COLO668 (cell line): ENCODE measurements around the gene HIVEP2.

Experiments used
- DNase-seq: peaks from one replicate; lab custom pipeline; 2025; ENCODE audit not compliant: unreplicated experiment; lab: John Stamatoyannopoulos, UW

The HIVEP2 gene

DNA sequence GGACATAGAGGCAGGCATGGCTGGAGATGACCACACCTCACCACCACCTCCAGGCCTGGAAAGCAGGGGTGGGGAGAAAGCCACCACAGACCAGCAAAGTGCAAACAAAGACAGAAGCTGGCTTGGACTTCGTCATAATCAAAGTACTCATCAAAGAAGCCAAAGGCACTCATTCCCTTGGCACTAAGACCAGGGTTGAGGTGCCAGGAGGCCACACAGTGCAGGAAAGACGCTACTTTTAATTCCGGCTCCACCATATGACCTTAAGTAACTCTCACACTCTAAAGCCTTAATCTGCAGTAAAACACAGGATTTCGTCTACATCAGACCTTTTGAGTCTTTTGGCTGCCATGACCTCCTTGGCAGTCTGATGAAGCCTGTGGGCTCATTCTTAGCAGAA lies 123.1 kb downstream of the HIVEP2 start:
- no peak for DNase-seq

DNA sequence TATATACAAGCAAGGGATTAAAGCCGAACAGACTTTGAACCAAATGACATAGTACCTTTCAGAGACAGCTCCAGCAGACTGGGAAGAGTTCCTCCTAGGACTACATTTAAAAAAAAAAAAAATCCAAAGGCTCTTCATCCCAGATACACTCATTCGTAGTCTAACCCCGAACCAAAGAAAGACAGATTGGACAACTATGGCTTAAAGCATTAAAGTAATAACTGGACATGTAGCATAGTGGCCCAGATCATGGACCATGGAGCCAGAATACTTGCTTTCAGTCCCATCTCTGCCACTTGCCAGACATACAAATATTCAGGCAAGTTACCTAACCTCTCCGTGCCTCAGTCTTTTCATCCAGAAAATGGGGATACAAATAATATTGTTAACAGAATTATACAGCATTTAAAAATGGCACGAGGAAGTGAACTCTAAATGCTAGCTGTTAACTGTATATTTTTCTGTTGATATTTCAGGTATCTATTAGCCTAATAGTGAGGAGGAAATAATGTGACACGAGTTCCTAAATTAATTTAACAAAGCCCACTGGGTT lies 123.7 kb downstream of the HIVEP2 start:
- DNase-seq, result no peak

DNA sequence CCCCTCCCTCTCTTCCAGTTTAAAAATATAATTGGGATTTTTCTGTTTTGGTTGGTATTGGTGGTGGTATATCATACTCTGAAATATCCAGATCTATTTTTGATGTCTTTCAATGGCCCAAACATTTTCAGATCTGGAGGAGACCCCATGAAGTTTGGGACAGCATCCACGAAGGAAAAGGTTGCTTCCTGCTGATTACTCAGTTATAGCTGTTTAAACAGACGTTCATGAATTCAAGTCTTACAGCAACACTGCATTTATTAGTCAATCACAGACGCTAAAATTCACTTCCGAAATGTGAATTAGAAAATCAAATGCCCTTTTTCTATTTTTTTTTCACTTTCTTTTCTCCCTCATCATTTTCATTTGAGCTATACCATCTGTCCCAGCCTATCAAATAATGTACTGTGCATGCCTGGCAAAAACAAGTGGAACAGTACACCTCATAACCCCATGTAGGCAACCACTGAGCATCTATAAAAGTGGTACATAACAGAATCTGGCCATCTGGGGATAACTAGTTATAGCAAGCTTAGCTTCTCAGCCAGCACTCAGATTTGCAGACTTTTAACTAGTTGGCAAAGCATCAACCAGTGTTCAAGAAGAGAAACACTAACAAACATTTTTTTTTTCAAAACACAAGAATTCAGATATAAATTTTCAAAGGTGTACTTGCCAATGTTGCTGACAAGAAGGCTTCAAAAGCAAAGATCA lies 124.5 kb downstream of the HIVEP2 start:
- DNase-seq, result no peak

DNA sequence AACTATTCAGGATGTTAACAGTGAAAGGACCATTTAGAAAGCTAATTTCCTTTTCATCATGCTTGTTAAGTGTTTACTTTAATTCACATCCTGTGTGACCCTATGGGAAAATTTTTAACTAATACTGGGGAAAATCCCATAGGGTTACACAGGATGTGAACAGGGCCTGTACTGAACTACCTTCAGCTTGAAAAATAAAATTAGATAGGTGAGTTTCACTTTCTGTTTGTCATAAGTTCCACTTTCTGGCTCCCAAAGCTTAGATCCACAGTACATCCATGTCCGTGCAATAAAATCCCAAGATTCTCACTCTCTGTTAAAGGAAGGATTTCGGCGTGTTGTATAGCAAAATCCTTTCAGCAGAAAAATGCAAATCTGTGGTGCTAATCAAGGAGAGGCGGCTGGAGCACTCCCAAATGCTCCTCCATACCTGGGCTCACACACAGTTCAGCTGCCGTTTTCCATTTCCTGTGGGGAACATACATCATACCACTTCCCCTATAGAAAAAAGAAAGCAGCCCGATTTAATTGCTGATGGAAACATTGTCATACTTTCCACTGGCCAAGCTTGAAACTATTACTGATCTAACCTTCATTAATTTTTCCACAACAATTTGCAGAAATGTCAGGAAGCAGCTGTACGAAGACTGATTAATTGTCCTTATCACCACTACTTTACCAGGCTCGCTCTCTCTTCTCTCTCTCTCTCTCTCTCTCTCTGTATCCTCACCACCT lies 125.2 kb downstream of the HIVEP2 start:
- DNase-seq, result peak; percentile 24

DNA sequence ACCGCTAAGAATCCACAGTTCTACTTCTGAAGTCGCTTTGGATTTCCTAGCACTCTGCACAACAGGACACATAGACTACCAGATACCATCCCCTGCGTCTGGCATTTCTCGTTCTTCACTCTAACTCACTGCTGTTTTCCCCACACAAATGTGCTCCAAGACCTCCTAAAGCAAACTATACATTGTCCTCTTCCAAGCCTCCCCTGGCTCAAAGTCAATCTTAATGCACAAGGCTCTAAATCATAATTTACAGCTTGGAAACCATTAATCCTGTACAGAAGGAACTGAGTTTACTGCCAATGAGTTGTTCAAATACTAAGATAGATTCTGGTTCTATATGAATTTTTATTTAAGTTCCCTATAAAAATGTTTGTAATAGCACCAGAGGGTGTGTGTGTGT lies 128.5 kb downstream of the HIVEP2 start:
- no peak for DNase-seq

DNA sequence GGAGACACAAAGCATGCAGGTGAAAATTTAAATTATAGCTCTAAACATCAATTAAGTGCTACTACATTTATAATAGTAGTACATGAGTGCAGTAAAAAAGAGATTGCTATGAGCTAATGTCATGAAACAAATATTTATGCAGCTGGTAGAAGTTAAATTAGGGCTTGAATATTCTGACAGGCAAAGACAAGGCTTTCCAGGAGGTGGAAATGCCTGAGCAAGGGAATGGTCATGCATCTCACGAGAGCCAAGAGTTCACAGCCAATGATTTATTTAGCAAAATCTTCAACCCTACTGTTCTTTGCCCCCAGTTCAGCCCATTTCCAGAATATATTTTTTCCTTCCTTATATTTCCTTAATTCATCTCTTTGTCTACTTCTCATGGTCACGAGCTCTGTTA lies 128.9 kb downstream of the HIVEP2 start:
- DNase-seq, result no peak

DNA sequence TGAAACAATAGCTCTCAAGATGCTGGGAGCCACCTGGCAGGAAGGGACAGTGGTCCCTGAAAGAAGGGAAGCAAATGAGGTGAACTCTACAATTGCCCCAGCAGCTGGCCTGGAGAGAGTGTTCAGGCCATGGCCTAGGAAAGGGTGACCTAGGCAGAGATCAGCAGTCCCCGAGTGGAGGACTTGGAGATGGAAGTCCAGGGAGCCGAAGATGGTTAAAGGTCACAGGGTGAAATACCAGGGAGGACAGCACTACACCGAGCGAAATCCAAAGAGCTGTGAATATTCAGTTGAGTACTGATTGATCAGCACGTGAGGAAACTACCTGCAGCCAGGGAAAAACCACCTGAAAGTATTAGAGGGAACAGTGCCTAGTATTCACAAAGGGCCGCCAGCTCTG lies 133.1 kb downstream of the HIVEP2 start:
- no peak for DNase-seq

DNA sequence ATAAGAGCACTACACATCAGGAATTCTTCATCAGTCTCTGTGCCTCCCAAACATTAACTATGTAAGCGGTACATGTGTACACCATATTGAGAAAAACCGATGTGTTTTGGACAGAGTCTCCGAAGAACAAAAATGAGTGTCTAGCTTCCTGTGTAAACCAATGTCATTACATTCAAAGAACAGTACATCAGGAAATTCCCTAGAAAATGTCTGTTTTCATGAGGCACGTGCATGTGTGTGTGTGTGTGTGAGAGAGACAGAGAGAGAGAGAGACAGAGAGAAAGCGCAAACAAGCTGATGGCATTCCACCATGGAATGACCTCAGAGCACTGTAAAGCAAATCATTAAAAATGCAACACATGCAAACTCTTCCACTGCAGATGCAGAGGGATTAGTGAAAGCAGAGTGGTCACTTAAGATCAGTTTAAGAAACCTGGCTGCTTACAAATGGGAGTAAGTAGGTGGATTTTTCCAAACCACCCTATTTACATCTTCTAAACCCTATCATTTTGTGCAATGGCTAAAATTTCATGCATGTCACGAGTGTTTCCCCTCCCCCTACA lies 133.9 kb downstream of the HIVEP2 start:
- DNase-seq, result no peak

DNA sequence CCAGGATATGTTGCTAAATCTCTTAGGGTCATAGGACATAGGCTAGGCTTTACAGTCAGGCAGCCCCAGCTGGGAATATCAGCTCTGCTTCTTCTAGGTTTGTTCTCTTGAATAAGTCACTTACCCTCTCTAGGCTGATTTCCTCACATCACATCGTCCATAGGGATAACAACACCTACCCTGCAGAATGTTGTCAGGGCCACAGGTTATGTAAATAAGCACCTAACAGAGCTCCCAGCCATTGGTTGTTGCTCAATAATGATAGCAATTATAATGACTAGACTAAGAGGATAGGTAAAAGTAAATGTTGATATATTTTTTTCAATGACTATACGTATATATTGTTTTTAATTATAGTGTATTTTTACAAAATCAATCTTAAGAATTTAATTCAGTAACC lies 135.0 kb downstream of the HIVEP2 start:
- DNase-seq, result no peak

DNA sequence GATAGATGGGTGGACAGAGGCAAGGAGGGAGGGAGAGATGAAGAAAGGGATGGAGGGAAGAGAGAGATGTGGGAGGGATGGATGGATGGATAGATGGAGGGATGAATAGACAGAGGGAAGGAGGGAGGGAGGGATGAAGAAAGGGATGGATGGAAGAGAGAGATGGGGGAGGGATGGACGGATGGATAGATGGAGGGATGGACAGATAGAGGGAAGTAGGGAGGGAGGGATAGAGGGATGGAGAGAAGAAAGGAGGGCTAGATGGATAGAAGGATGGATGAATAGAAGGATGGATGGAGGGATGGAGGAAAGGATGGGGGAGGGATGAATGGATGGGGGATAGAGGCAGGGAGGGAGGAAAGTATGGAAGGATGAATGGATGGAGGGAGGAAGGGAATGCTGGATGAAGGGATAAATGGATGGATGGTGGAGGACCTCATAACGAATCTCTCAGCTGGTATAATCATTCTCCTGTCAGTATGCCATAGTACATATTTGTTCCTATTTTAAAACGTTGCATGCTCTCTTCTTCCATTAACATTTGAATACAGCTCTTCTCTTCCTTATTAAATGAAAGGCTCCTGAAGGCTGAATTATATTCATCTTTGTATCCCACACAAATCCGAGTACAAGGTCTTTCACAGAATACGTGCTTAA lies 136.4 kb downstream of the HIVEP2 start:
- no peak for DNase-seq

DNA sequence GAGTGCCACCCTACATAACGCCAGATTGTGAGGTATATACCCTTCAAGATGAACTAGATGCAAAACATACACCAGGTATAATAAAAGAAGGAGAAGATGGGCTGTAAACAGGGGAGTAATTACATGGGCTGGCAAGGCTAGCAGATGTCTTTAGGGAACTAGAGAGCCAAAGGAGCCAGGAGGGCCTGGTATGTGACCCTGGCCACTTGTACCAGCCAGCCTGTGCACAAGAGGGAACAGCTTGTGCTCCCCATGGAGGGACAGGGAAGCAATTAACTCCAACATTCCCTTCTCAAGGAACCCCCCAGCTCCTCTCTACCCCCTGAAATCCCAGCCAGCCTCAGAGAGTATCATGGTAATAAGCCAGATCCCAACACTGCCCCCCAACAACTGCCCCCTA lies 139.9 kb downstream of the HIVEP2 start:
- DNase-seq, result no peak

DNA sequence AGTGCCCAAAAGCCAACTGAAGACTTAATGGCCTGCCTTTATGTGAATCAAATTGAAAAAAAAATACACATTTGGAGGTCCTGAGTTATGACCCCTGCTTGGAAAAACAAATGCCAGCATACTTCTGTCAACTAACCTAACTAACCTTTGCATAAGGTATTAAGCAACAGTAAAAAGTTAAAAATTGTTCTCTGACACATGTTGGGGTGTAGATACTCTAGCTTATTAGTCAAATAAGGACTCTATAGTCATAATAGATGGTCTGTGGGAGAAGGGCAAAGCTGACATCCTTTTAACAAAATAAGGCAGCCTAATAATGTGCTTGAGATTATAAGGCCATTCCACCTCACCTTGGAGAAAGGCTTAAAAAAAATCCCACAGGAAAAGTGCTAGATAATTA lies 140.5 kb downstream of the HIVEP2 start:
- DNase-seq, result no peak

DNA sequence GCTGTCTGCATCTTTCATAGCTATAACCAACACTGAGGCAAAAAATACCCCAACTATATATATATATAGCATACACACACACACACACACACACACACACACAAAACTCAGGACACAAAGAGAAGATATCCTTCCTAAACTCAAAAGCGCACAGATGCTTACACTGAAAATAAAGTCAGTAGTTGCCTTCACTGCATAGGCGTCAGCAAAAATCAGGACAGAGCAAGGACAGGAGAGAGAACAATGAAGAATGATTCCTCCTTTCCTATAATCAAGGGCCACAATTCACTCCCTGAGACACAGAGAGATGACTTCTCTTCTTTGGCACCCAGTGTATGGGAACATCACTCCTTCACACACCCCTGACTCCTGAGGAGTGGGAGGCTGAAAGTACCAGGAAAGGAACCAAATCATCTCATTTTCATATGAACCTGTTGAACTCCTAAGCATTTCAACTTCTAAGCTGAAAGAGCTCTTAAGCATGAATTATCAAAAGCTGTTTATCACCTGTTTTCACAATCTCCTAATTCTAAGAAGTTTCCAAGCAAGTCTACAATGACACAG lies 141.4 kb downstream of the HIVEP2 start:
- DNase-seq, result no peak

DNA sequence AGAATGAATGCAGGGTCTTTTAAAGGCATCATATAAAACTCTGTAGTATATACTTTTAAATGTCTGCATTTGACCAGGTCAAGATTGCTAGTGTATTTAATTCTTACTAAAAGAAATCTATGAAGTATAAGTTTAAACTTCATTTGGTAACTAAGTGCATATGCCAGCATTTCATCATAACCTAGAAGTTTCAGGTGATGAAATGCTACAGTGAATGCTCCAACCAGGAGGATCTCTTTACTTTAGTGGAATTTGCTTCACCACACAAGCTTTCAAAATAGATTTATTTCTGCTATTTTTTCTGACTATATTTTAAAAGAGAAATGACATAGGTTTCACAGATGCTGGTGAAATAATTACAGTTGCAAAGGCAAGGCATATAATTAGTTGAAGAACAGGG lies 141.9 kb downstream of the HIVEP2 start:
- no peak for DNase-seq

DNA sequence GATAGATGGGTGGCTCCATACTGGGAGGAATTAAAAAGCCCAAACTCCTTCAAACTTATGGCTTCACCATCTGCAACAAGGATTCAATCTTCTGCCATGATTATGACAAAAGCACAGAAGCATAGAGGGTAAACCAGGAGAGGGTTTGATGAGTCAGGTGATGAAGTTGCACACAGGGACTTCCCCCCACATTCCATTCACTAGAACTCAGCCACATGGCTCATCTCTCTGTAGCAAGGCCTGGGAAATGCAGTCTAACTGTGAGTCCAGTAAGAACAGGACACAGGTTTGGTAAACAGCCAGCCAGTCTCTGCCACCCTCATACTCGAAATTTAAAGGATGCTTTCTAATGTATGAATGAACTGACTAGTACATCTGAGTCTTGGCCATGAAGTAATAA lies 142.9 kb downstream of the HIVEP2 start:
- no peak for DNase-seq

DNA sequence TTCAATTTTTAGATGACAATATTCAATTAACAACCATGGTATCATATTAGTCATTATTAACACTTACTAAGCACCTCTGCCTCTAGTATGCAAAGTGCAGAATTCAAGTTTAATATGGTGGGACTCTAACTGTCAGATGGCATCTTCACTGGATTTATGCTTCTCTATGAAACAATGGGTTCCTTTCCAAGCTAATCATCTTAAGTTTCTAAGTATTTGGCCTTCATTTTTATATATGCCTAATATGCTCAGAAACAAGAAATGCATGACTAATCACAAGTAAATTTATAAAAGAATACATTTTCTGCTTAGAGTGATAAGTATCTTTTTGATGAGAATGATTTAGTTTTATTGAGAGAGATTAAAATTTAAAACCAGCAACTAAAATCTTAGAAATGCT lies 144.7 kb downstream of the HIVEP2 start:
- DNase-seq, result no peak

DNA sequence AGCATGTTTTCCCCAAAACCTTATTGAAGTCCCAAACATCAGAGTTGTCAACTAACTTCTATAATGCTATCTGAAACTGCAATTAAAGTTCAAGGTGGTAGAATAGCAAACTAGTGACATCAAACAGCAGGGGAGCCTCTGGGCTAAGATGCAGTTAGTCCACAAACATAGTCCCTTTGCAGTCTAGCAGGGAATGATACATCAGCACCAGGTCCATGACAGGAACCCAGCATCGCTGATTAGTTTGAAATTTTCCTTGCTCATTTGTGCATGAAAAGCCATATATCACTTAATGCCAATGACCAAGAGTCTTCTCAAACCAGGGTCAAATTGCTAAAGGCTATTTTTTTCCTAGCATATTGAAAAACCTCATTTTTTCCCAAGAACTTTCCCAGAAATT lies 145.3 kb downstream of the HIVEP2 start:
- no peak for DNase-seq

DNA sequence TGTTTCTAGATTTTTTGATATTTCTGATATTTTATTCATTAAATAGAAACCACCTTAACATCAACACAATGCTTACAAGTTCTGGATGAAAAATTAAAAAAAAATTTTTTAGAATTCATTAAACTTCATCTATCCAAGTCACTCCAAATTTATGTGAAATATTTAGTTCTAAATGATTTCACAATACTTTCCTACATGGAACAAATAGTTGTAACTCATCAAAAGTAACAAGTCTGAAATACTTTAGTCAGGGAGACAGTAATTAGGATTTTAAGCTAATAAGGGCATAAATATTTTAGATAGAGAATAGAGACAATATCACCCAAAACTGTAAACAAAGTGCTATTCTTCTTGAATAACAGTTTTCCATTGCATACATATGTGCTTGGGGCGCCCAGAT lies 147.8 kb downstream of the HIVEP2 start:
- no peak for DNase-seq

DNA sequence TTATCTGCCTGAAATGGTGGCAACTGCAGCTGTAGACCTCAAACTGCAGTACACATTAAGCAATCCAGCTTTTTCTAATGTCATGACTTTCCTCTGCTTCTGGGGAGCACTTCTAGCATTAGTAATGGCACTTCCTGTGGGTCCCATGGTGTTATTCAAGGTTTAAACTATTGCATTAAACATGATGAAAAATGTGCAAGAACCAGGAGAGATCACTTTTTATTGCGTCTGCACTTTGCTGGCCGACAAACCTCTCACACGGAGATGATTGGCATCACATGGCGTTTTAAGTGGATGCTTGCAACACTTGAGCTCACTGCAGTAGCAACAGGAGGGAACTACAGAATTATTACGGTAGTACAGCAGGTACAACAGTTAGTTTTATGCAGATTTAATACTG lies 148.4 kb downstream of the HIVEP2 start:
- no peak for DNase-seq

DNA sequence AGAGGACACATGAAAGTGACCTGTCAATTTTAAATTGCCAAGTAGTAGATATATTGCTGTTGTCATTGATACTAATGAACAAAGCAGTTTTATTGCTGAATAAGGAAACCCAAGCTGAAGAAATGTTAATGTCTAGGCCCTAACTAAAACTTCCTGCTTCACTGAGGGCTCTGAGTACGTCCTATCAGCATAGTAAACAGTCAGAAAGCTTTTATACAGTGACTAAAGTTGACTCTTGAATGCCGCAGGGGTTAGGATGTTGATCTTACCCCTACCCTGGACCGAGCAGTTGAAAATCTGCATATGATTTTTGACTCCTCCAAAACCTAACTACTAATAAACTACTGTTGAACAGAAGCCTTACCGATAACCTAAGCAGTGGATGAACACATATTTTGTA lies 149.0 kb downstream of the HIVEP2 start:
- DNase-seq, result no peak

DNA sequence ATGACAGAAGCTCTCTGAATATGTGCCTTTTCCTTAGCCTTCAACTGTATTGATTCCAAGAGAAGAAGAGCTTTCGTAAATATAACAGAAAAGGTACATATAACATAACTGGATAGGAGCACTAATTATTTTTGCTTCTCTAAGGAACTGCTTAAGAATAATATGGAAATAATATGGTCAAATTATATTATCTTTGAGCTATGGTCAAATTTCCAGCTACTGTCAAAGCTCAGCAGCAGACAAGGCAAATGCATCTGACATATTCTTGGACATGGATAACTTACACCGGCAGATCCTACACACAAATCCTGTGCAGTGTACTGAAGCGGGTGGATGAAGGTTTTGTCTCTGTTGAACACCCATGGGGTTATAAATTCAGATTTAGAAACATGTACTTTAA lies 150.6 kb downstream of the HIVEP2 start:
- no peak for DNase-seq
